ENCODE results near the gene BMPR1B. TPM values are rescaled to one million over a fixed set of nuclear protein-coding genes. Genes with fewer than 3 reads are reported as not detected.
"Not testable (repeated sequence)": the region's sequence is repeated elsewhere in the genome, so short reads cannot be mapped to it uniquely, and the experiment has no call there.

The BMPR1B gene
- total RNA-seq, 2 donors from 2014 or later, result not detected

GRCh38 chr4:94833394-94833793, 75.6 kb downstream of the BMPR1B start:
- Mint-ChIP-seq H3K4me1 (no peaks in the 10 kb centered on the region), H3K27ac (no peak overlapping the region), H3K36me3 (ENCODE audit: low read depth) (no peaks in the 10 kb centered on the region), H3K4me3 (no peak overlapping the region), H3K27me3 (no peaks in the 10 kb centered on the region), H3K9me3 (no peaks in the 10 kb centered on the region)
- no peak for ATAC-seq (replicated peaks)

DNA sequence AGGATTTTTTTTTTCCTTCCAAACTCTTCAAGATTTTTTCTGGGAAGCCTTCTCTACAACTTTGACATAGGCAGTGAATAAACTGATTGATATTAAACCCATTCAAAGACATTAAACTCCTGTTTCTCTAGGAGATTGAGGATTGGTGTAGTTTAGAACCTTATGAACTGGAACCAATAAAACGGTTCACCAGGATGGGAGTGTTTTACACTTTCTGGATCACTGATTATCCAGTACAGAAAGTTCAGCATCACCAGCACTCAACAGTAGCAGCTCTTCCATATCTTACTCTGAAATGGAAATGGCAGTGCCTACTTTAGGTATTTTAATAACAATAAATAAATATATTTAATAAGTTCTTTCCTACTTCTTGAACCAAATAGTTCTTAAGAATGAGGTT, 76.7 kb downstream of the BMPR1B start:
- Mint-ChIP-seq H3K4me1 (no peaks in the 10 kb centered on the region), H3K27ac (no peak overlapping the region), H3K27me3 (no peaks in the 10 kb centered on the region), H3K36me3 (ENCODE audit: low read depth) (no peaks in the 10 kb centered on the region), H3K9me3 (no peaks in the 10 kb centered on the region), H3K4me3 (no peak overlapping the region)
- ATAC-seq (replicated peaks), result no peak

DNA sequence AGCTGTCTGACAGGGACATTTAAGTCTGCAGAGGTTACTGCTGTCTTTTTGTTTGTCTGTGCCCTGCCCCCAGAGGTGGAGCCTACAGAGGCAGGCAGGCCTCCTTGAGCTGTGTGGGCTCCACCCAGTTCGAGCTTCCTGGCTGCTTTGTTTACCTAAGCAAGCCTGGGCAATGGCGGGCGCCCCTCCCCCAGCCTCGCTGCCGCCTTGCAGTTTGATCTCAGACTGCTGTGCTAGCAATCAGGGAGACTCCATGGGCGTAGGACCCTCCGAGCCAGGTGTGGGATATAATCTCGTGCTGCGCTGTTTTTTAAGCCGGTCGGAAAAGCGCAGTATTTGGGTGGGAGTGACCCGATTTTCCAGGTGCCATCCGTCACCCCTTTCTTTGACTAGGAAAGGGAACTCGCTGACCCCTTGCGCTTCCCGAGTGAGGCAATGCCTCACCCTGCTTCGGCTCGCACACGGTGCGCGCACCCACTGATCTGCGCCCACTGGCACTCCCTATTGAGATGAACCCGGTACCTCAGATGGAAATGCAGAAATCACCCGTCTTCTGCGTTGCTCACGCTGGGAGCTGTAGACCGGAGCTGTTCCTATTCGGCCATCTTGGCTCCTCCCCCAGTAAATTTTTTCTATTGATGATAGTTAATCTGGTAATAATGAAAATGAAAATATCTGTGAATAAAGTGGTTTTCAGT, 83.6 kb downstream of the BMPR1B start:
- not testable (repeated sequence) for H3K4me1 Mint-ChIP-seq; H3K4me3 Mint-ChIP-seq; H3K27me3 Mint-ChIP-seq; H3K9me3 Mint-ChIP-seq; H3K36me3 Mint-ChIP-seq (ENCODE audit: low read depth); H3K27ac Mint-ChIP-seq; ATAC-seq (replicated peaks)

GRCh38 chr4:94841864-94842221, 84.1 kb downstream of the BMPR1B start:
- H3K9me3 Mint-ChIP-seq, result no peaks in the 10 kb centered on the region
- H3K4me3 Mint-ChIP-seq, result no peak overlapping the region
- peaks cover 10% of the 10 kb centered on the region for H3K27me3 Mint-ChIP-seq
- H3K36me3 Mint-ChIP-seq (ENCODE audit: low read depth), result no peaks in the 10 kb centered on the region
- H3K4me1 Mint-ChIP-seq, result no peaks in the 10 kb centered on the region
- ATAC-seq (replicated peaks), result no peak
- no peak overlapping the region for H3K27ac Mint-ChIP-seq

DNA sequence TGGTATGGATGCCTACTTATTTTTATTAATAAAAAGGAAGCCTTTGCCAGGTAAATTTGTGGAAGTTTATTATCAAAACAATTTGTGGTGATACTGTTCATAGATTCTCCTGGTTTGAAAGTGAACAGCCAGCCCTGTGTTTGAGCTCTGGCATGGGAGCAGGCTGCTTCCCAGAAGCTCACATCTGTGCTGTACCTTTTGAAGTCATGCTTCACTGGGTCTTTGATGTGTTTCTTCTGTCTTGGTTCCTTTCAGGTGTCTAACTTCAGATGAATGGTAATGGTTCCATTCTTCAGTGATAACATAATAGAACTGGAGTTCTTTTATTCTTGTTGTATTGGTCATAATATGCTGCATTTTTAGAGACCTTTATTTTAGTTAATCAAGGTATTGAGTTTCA, 85.5 kb downstream of the BMPR1B start:
- Mint-ChIP-seq H3K4me1 (no peaks in the 10 kb centered on the region), H3K9me3 (peaks cover 4% of the 10 kb centered on the region), H3K27me3 (peaks cover 15% of the 10 kb centered on the region), H3K27ac (no peak overlapping the region), H3K36me3 (ENCODE audit: low read depth) (no peaks in the 10 kb centered on the region), H3K4me3 (no peak overlapping the region)
- no peak for ATAC-seq (replicated peaks)

DNA sequence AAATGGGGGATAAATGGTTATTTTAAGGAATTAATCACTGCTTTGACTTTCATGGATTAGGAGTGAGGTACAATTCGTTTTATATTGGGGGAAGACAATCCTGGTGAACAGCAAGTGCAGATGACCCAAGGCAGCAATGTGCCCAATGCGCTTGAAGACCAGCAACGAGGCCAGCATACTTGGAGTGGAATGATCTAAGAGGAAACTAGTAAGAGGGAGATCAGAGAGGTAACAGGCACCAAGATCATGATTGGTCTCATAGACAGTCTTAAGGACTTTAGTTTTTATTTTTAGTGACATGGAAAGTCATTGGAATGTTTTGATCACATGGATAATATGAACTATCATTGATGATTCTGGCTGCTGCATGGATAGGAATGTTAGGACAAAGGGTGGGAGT, 90.6 kb downstream of the BMPR1B start:
- H3K27me3 Mint-ChIP-seq, result peaks cover 12% of the 10 kb centered on the region
- no peaks in the 10 kb centered on the region for H3K36me3 Mint-ChIP-seq (ENCODE audit: low read depth)
- no peak for ATAC-seq (replicated peaks)
- H3K4me1 Mint-ChIP-seq, result no peaks in the 10 kb centered on the region
- no peak overlapping the region for H3K27ac Mint-ChIP-seq
- H3K4me3 Mint-ChIP-seq, result no peak overlapping the region
- H3K9me3 Mint-ChIP-seq, result peaks cover 4% of the 10 kb centered on the region

DNA sequence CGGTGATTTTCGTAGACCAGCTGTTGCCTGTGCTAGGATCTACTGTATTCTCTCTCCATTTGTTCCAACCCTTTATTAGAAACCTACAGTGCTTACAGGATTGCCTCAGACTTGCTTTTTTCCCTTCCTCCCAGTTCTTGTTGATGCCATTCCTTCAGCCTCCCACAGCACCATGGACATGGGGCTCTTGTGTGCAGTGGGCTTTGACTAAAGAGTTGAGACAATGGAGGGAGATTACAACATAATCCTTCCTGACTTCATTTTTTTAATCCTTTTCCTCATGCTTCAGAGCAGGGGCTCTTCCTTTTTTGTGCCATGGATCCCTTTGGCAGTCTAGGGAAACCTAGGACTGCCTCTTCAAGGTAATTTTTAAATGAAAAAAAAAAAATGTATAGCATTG, 92.1 kb downstream of the BMPR1B start:
- Mint-ChIP-seq H3K4me3 (no peak overlapping the region), H3K9me3 (peaks cover 4% of the 10 kb centered on the region), H3K36me3 (ENCODE audit: low read depth) (no peaks in the 10 kb centered on the region), H3K4me1 (no peaks in the 10 kb centered on the region), H3K27me3 (peaks cover 5% of the 10 kb centered on the region), H3K27ac (no peak overlapping the region)
- ATAC-seq (replicated peaks), result no peak

DNA sequence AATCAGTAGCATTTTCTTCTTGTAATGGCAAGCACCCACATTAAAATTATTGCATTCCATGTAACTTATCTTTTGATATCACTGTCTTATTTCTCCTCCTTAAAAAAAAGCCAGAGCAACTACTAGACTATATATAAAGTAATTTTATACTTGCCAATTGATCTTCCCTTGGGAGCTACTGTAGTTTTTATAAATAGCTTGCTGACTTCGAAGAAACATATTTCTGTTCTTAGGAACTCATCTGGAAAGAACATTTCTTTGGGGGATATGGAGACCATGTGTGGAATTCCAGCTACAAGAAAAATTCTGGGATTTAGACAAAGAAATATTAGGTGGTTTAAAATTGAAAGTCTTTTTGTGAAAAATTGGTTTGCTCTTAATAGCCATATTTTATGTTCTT, 94.9 kb downstream of the BMPR1B start:
- Mint-ChIP-seq H3K4me1 (no peaks in the 10 kb centered on the region), H3K27me3 (peaks cover 3% of the 10 kb centered on the region), H3K4me3 (no peak overlapping the region), H3K27ac (no peak overlapping the region), H3K36me3 (ENCODE audit: low read depth) (no peaks in the 10 kb centered on the region), H3K9me3 (no peaks in the 10 kb centered on the region)
- ATAC-seq (replicated peaks), result no peak

- Mint-ChIP-seq H3K4me3 (no peak overlapping the region), H3K27ac (no peak overlapping the region), H3K4me1 (no peaks in the 10 kb centered on the region), H3K9me3 (no peaks in the 10 kb centered on the region), H3K36me3 (ENCODE audit: low read depth) (no peaks in the 10 kb centered on the region), H3K27me3 (peaks cover 6% of the 10 kb centered on the region)
- ATAC-seq (replicated peaks), result no peak
These were observed 98.3 kb downstream of the BMPR1B start for GRCh38 chr4:94856030-94856429.

- H3K4me3 Mint-ChIP-seq, result no peak overlapping the region
- H3K9me3 Mint-ChIP-seq, result no peaks in the 10 kb centered on the region
- no peak overlapping the region for H3K27ac Mint-ChIP-seq
- no peak for ATAC-seq (replicated peaks)
- H3K27me3 Mint-ChIP-seq, result no peaks in the 10 kb centered on the region
- H3K4me1 Mint-ChIP-seq, result no peaks in the 10 kb centered on the region
- no peaks in the 10 kb centered on the region for H3K36me3 Mint-ChIP-seq (ENCODE audit: low read depth)
These were observed 112.4 kb downstream of the BMPR1B start for GRCh38 chr4:94870146-94870545.

DNA sequence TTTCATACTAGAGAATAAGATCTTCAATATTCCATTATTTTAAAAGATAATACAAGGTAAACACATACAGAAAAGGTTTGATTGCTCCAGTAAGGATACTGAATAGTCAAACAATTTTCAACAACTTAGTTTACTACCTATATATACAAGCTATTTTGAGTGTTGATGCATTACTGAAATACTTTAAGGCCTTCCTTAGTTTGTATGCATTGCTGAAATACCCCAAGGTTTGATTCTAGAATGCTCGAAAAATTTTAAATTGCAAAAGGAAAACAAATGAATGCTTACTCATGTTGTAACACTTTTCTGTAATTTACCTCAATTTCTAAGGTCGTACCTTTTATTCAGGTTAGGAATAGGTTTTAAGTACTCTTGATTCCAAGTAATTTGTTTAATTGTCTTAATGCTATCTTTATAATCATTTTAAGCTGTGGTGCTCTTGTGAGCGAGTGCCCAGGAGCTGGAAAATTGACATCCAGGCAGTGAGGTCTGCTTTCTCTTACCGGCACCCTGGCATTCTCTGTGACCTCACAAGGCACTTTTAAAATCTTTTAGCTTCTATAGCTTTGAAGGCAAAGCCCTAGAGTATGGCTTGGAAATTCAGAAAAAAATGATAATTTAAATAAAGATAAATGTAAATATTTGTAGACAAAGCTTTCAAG, 114.0 kb downstream of the BMPR1B start:
- no peaks in the 10 kb centered on the region for H3K36me3 Mint-ChIP-seq (ENCODE audit: low read depth)
- ATAC-seq (replicated peaks), result no peak

DNA sequence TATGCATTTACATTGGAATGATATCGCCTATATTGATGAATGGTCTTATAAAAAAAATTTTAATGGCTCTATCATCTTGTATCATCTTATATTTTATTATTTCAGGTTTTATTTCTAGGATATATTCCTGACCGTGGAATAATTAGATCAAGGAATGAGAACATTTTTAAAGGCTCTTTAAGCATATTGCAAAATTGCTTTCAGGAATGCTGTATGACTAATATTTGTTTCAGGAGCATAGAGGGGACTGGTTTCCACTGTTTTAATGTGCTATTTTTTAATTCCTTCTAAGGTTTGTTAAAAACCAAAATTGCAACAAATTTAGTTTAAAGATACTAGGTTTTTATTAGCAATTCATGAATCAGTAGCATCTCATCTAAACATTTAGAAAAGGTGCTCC, 120.2 kb downstream of the BMPR1B start:
- no peak overlapping the region for H3K4me3 Mint-ChIP-seq
- H3K27me3 Mint-ChIP-seq, result peaks cover 4% of the 10 kb centered on the region
- no peaks in the 10 kb centered on the region for H3K9me3 Mint-ChIP-seq
- no peak overlapping the region for H3K27ac Mint-ChIP-seq
- H3K36me3 Mint-ChIP-seq (ENCODE audit: low read depth), result no peaks in the 10 kb centered on the region
- no peak for ATAC-seq (replicated peaks)
- H3K4me1 Mint-ChIP-seq, result no peaks in the 10 kb centered on the region

More for the DNA sequence above, 114.0 kb downstream of the BMPR1B start:
- H3K9me3 Mint-ChIP-seq, result no peaks in the 10 kb centered on the region
- H3K4me3 Mint-ChIP-seq, result no peak overlapping the region
- H3K4me1 Mint-ChIP-seq, result no peaks in the 10 kb centered on the region
- peaks cover 4% of the 10 kb centered on the region for H3K27me3 Mint-ChIP-seq
- H3K27ac Mint-ChIP-seq, result no peak overlapping the region

DNA sequence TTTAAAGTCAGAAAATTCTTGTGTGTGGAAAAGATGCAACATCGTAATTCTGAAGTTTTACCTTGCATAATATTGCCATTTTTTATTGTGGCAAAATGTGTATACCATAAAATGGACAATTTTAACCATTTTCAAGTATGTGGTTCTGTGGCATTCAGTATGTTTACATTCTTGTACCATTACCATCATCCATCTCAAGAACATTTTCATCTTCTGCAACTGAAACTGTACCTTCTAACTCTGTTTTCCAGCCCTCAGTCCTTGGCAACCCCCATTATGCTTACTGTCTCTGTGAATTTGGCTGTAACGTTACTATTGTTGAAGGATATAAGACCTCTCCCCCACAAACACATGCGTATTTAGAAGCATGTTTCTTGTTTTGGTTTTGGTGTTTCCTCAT, 123.2 kb downstream of the BMPR1B start:
- no peak for ATAC-seq (replicated peaks)
- H3K36me3 Mint-ChIP-seq (ENCODE audit: low read depth), result no peaks in the 10 kb centered on the region
- no peak overlapping the region for H3K4me3 Mint-ChIP-seq
- H3K4me1 Mint-ChIP-seq, result no peaks in the 10 kb centered on the region
- peaks cover 5% of the 10 kb centered on the region for H3K27me3 Mint-ChIP-seq
- H3K9me3 Mint-ChIP-seq, result no peaks in the 10 kb centered on the region
- no peak overlapping the region for H3K27ac Mint-ChIP-seq

- Mint-ChIP-seq H3K27ac (no peak overlapping the region), H3K4me3 (no peak overlapping the region), H3K36me3 (ENCODE audit: low read depth) (no peaks in the 10 kb centered on the region), H3K9me3 (peaks cover 5% of the 10 kb centered on the region), H3K27me3 (peaks cover 9% of the 10 kb centered on the region), H3K4me1 (no peaks in the 10 kb centered on the region)
- ATAC-seq (replicated peaks), result no peak
These were observed 125.0 kb downstream of the BMPR1B start for GRCh38 chr4:94882756-94883155.

- no peaks in the 10 kb centered on the region for H3K4me1 Mint-ChIP-seq
- no peak overlapping the region for H3K4me3 Mint-ChIP-seq
- no peak overlapping the region for H3K27ac Mint-ChIP-seq
- peaks cover 9% of the 10 kb centered on the region for H3K27me3 Mint-ChIP-seq
- H3K9me3 Mint-ChIP-seq, result peaks cover 5% of the 10 kb centered on the region
- no peaks in the 10 kb centered on the region for H3K36me3 Mint-ChIP-seq (ENCODE audit: low read depth)
- ATAC-seq (replicated peaks), result no peak
These were observed 129.3 kb downstream of the BMPR1B start for GRCh38 chr4:94887027-94887426.
